BE2C (cell line): Measurements from ENCODE around the gene CEP76.

Experiments used
- DNase-seq: peaks from one replicate; pipeline ENCODE4 v3.0.0-alpha.2; 2020
- H3K27me3 ChIP-seq: fragments of 250-450 bp; sonication (Bioruptor Pico); 2 replicates; pipeline ENCODE4 v1.5.1; 2020; ENCODE audit warnings: mild to moderate bottlenecking
- H3K36me3 ChIP-seq: fragments of 250-450 bp; sonication (Bioruptor Pico); 2 replicates; pipeline ENCODE4 v1.5.1; 2020; ENCODE audit warnings: mild to moderate bottlenecking
- H3K4me1 ChIP-seq: fragments of 250-450 bp; sonication (Bioruptor Pico); 2 replicates; pipeline ENCODE4 v1.5.1; 2020
- H3K4me3 ChIP-seq: 2 replicates; pipeline ENCODE4 v1.5.1; 2011; ENCODE audit warnings: low read depth, low read length
- H3K9me3 ChIP-seq: fragments of 250-450 bp; sonication (Bioruptor Pico); 2 replicates; pipeline ENCODE4 v1.5.1; 2020
- CTCF ChIP-seq: IDR thresholded peaks from 2 replicates; pipeline ENCODE4 v1.5.1; 2012; ENCODE audit warnings: mild to moderate bottlenecking, low read depth, low read length

CEP76 gene

GRCh38 chr18:12741351-12741750 is 38.8 kb upstream of the CEP76 start:
- H3K4me3 ChIP-seq: no peak overlapping the region
- DNase-seq: peak; percentile 14
- no peaks in the 10 kb centered on the region for H3K27me3 ChIP-seq
- no peak for TF ChIP-seq CTCF
- H3K9me3 ChIP-seq: no peaks in the 10 kb centered on the region
- H3K36me3 ChIP-seq: no peaks in the 10 kb centered on the region
- H3K4me1 ChIP-seq: no peaks in the 10 kb centered on the region

- H3K4me3 ChIP-seq: no peak overlapping the region
- no peaks in the 10 kb centered on the region for H3K27me3 ChIP-seq
- H3K9me3 ChIP-seq: no peaks in the 10 kb centered on the region
- H3K4me1 ChIP-seq: no peaks in the 10 kb centered on the region
- no peaks in the 10 kb centered on the region for H3K36me3 ChIP-seq
- no peak for TF ChIP-seq CTCF
- no peak for DNase-seq
Measured at GRCh38 chr18:12737243-12737902, 34.9 kb upstream of the CEP76 start.

- no peaks in the 10 kb centered on the region for H3K9me3 ChIP-seq
- H3K36me3 ChIP-seq: no peaks in the 10 kb centered on the region
- TF ChIP-seq CTCF: peak; percentile 72
- H3K4me3 ChIP-seq: no peak overlapping the region
- DNase-seq: peak; percentile 54
- no peaks in the 10 kb centered on the region for H3K27me3 ChIP-seq
- H3K4me1 ChIP-seq: no peaks in the 10 kb centered on the region
Measured at GRCh38 chr18:12726774-12727550, 24.4 kb upstream of the CEP76 start.

GRCh38 chr18:12726331-12726730 is 23.8 kb upstream of the CEP76 start:
- Histone ChIP-seq H3K4me1 (no peaks in the 10 kb centered on the region), H3K9me3 (no peaks in the 10 kb centered on the region), H3K4me3 (no peak overlapping the region), H3K36me3 (no peaks in the 10 kb centered on the region), H3K27me3 (no peaks in the 10 kb centered on the region)
- no peak for DNase-seq
- no peak for TF ChIP-seq CTCF

GRCh38 chr18:12722731-12723130 is 20.2 kb upstream of the CEP76 start:
- Histone ChIP-seq H3K36me3 (no peaks in the 10 kb centered on the region), H3K9me3 (no peaks in the 10 kb centered on the region), H3K27me3 (no peaks in the 10 kb centered on the region), H3K4me3 (no peak overlapping the region), H3K4me1 (no peaks in the 10 kb centered on the region)
- no peak for DNase-seq
- no peak for TF ChIP-seq CTCF
